Activated T-helper 2 cell treated with anti-CD3 and anti-CD28 coated beads, Interferon-gamma antibody, Interleukin-2, Interleukin-4, amounts not matched to agents 10 μg/mL and 5 μg/mL and 100 μg/mL, durations not matched to agents 14 hours and 24 hours and 36 hours (primary cell): ENCODE results near the gene MINDY2. TPM values are rescaled to one million over a fixed set of nuclear protein-coding genes. Genes with fewer than 3 reads are reported as not detected.
"Not testable (repeated sequence)": the region's sequence is repeated elsewhere in the genome, so short reads cannot be mapped to it uniquely, and the experiment has no call there.

Experiments used
- DNase-seq: peaks from one replicate; pipeline ENCODE4 v3.0.0; 2021; ENCODE audit warnings: low spot score
- H3K27ac Mint-ChIP-seq: one replicate; pipeline ENCODE4 v1.8.0; 2021; ENCODE audit warnings: mixed read lengths
- H3K27me3 Mint-ChIP-seq: one replicate; pipeline ENCODE4 v1.8.0; 2021; ENCODE audit warnings: low read depth, mixed read lengths
- H3K36me3 Mint-ChIP-seq: one replicate; pipeline ENCODE4 v1.8.0; 2021; ENCODE audit warnings: low read depth, mixed read lengths
- H3K4me1 Mint-ChIP-seq: one replicate; pipeline ENCODE4 v1.8.0; 2021; ENCODE audit warnings: low read depth, mixed read lengths
- H3K4me3 Mint-ChIP-seq: one replicate; pipeline ENCODE4 v1.8.0; 2021; ENCODE audit warnings: low read depth, mild to moderate bottlenecking, moderate library complexity, mixed read lengths
- H3K9me3 Mint-ChIP-seq: one replicate; pipeline ENCODE4 v1.8.0; 2021; ENCODE audit warnings: mixed read lengths
- intact Hi-C: fragments of 100-400 bp; cut with micrococcal nuclease; formaldehyde crosslinking; loops from one replicate; pipeline ENCODE4 v1.15.1; 2023
- total RNA-seq: library from RNA; stranded (reverse); gene quantifications from 2 replicates; pipeline ENCODE4 v1.2.3, GENCODE V29; 2022

MINDY2 gene
- total RNA-seq, 1 donor from 2014 or later: 11.6 TPM

DNA sequence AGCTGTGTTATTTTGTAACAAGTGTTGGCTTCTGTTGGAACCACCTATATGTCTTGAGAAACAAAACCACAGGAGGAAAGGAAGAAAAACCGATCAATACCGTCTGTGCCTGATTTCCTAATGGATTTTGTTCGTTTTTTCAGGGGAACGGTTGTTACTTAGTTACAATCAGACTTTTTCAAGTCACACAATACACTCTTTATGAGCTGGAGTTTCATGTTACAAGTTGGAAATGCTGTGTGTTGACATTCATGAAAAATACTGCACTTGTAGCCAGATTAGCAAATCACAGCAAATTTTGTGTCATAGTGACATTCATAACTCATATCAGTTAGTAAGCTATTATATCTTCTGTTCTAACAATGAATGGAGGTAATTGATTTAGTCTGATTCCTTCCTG, 83.5 kb downstream of the MINDY2 start:
- Mint-ChIP-seq H3K9me3 (no peaks in the 10 kb centered on the region), H3K4me1 (no peaks in the 10 kb centered on the region), H3K36me3 (peaks cover 17% of the 10 kb centered on the region), H3K27me3 (no peaks in the 10 kb centered on the region), H3K27ac (no peak overlapping the region), H3K4me3 (no peak overlapping the region)
- intact Hi-C loops: no loop called here
- DNase-seq: no peak

GRCh38 chr15:58856086-58856485, 85.0 kb downstream of the MINDY2 start:
- no peak for DNase-seq
- Mint-ChIP-seq H3K27ac (no peak overlapping the region), H3K27me3 (no peaks in the 10 kb centered on the region), H3K9me3 (no peaks in the 10 kb centered on the region), H3K4me3 (no peak overlapping the region), H3K4me1 (no peaks in the 10 kb centered on the region), H3K36me3 (peaks cover 17% of the 10 kb centered on the region)
- intact Hi-C loops: no loop called here

GRCh38 chr15:58856621-58857020, 85.5 kb downstream of the MINDY2 start:
- peaks cover 16% of the 10 kb centered on the region for H3K36me3 Mint-ChIP-seq
- H3K9me3 Mint-ChIP-seq, H3K4me3 Mint-ChIP-seq, DNase-seq, intact Hi-C loops, H3K27ac Mint-ChIP-seq, H3K4me1 Mint-ChIP-seq, H3K27me3 Mint-ChIP-seq: not testable (repeated sequence)

- DNase-seq: no peak
- H3K27ac Mint-ChIP-seq: no peak overlapping the region
- no peaks in the 10 kb centered on the region for H3K36me3 Mint-ChIP-seq
- peaks cover 9% of the 10 kb centered on the region for H3K4me1 Mint-ChIP-seq
- H3K27me3 Mint-ChIP-seq: no peaks in the 10 kb centered on the region
- intact Hi-C loops: no loop called here
- no peaks in the 10 kb centered on the region for H3K9me3 Mint-ChIP-seq
- H3K4me3 Mint-ChIP-seq: no peak overlapping the region
Observed at GRCh38 chr15:58862326-58862725, 91.2 kb downstream of the MINDY2 start.

- Mint-ChIP-seq H3K4me3 (no peak overlapping the region), H3K27ac (no peak overlapping the region), H3K4me1 (peaks cover 9% of the 10 kb centered on the region), H3K9me3 (no peaks in the 10 kb centered on the region), H3K27me3 (no peaks in the 10 kb centered on the region), H3K36me3 (no peaks in the 10 kb centered on the region)
- intact Hi-C loops: no loop called here
- no peak for DNase-seq
Observed at GRCh38 chr15:58864602-58865424, 93.7 kb downstream of the MINDY2 start.

DNA sequence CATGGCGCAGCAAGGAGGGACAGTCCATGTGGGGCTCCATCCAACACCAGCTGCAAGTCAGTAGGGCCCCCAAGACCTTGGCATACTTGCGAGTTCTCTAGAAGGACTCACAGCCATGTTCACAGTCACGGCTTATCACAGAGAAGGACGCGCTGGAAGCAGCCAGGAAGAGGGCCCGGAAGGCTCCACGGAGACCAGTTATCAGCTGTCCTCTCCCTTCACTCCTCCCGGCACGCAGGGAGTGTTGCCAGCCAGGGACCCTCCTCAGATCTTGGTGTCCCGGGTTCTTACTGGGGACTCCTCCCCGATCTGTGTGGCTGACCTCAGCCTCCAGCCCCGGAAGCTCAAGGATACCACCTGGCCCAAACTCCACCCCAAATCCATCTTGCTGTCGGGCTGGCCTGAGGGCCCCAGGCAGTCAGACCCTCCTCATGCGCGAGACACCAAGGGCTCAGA, 94.4 kb downstream of the MINDY2 start:
- intact Hi-C loops: no loop called here
- H3K27ac Mint-ChIP-seq: no peak overlapping the region

DNA sequence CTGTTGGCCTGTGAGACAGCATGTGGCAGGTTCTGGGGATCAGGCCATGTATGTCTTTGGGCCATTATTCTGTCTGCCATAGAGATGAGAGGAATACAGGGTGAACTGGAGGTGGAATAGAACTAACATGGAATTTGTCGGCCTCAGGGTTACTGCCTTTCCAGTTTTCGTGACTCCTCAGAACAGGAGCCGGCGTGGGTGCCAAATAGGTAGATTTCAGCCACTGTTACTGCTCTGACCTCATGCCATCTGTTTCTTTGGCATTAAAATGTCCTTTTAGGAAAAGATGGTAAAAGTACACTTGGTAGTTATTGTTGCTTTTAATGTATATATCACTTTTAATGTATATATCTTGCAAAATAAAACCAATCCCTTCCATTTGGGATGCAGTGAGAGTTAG, 96.8 kb downstream of the MINDY2 start:
- Mint-ChIP-seq H3K4me3 (no peak overlapping the region), H3K27me3 (no peaks in the 10 kb centered on the region), H3K27ac (no peak overlapping the region), H3K9me3 (no peaks in the 10 kb centered on the region), H3K36me3 (no peaks in the 10 kb centered on the region), H3K4me1 (peaks cover 3% of the 10 kb centered on the region)
- intact Hi-C loops: no loop called here
- no peak for DNase-seq

More for the DNA sequence above, 94.4 kb downstream of the MINDY2 start:
- H3K9me3 Mint-ChIP-seq: no peaks in the 10 kb centered on the region
- no peak overlapping the region for H3K4me3 Mint-ChIP-seq
- DNase-seq: no peak
- peaks cover 9% of the 10 kb centered on the region for H3K4me1 Mint-ChIP-seq
- no peaks in the 10 kb centered on the region for H3K27me3 Mint-ChIP-seq
- H3K36me3 Mint-ChIP-seq: no peaks in the 10 kb centered on the region

DNA sequence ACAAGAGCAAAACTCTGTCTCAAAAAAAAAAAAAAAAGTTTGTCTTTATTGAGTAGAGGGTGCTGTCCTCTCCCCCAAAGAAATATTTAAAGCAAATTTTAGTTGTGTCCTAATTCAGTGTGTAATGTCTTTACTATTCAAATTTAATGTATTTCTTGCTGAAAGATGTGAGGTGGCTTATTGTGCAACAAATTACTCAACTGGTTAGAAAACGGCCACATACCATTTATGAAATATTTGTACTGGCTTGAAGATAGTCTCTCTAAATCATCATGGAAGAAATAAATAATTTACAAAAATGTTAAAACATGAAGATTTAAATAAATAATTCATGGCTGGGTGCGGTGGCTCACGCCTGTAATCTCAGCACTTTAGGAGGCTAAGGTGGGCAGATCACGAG, 99.3 kb downstream of the MINDY2 start:
- H3K4me3 Mint-ChIP-seq: no peak overlapping the region
- intact Hi-C loops: no loop called here
- no peaks in the 10 kb centered on the region for H3K4me1 Mint-ChIP-seq
- H3K36me3 Mint-ChIP-seq: no peaks in the 10 kb centered on the region
- no peaks in the 10 kb centered on the region for H3K9me3 Mint-ChIP-seq
- H3K27ac Mint-ChIP-seq: no peak overlapping the region
- no peak for DNase-seq
- no peaks in the 10 kb centered on the region for H3K27me3 Mint-ChIP-seq

DNA sequence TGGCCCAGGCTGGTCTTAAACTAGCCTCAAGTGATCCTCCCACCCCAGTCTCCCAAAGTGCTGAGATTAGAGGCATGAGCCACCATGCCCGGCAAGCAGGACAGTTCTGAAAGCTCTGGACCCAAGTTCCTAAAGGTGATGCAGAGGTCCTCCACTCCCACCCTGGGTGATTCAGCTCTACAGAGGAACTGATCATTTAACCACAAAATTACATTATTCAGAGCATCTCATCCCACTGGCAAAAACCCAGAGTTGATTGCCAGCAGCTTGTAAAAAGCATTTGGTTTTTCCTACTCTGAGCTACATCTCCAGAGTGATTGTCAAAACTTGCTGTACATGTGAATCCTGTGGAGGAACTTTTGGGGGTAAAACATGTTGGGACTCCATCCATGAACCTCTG, 102.2 kb downstream of the MINDY2 start:
- Mint-ChIP-seq H3K4me1 (no peaks in the 10 kb centered on the region), H3K27ac (no peak overlapping the region), H3K4me3 (no peak overlapping the region), H3K9me3 (no peaks in the 10 kb centered on the region), H3K36me3 (peaks cover 24% of the 10 kb centered on the region), H3K27me3 (no peaks in the 10 kb centered on the region)
- intact Hi-C loops: no loop called here
- DNase-seq: no peak

DNA sequence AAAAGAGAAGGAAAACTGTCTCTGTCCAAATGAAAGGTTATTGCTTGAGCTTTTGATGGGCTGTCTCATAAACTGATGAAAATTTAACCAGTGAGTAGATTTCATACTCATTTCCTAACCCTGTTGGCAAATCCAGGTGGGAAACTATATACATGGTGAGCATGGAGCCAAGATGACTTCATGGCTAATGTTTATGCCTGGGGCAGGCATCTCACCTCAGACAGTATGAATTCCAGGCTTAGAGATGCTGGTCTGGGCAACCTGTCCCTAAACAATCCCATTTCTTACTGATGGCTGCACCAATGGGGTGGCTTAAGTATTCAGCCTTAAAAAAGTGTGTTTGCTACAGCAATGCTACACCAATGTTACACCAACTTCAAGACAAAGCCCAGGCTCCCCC, 104.2 kb downstream of the MINDY2 start:
- intact Hi-C loops: no loop called here
- Mint-ChIP-seq H3K27ac (no peak overlapping the region), H3K36me3 (peaks cover 45% of the 10 kb centered on the region), H3K4me1 (no peaks in the 10 kb centered on the region), H3K27me3 (no peaks in the 10 kb centered on the region), H3K9me3 (no peaks in the 10 kb centered on the region), H3K4me3 (no peak overlapping the region)
- no peak for DNase-seq

- H3K36me3 Mint-ChIP-seq: peaks cover 56% of the 10 kb centered on the region
- DNase-seq: no peak
- H3K27me3 Mint-ChIP-seq: no peaks in the 10 kb centered on the region
- intact Hi-C loops: no loop called here
- H3K27ac Mint-ChIP-seq: no peak overlapping the region
- H3K4me3 Mint-ChIP-seq: no peak overlapping the region
- no peaks in the 10 kb centered on the region for H3K4me1 Mint-ChIP-seq
- no peaks in the 10 kb centered on the region for H3K9me3 Mint-ChIP-seq
Observed at GRCh38 chr15:58876306-58877106, 105.4 kb downstream of the MINDY2 start.

GRCh38 chr15:58877999-58878825, 107.1 kb downstream of the MINDY2 start:
- Mint-ChIP-seq H3K27me3 (no peaks in the 10 kb centered on the region), H3K36me3 (peaks cover 69% of the 10 kb centered on the region), H3K27ac (no peak overlapping the region), H3K4me1 (no peaks in the 10 kb centered on the region), H3K9me3 (no peaks in the 10 kb centered on the region), H3K4me3 (no peak overlapping the region)
- DNase-seq: no peak
- intact Hi-C loops: no loop called here
